ENCODE data around the gene NTRK1.

Gene NTRK1

GRCh38 chr1:156898971-156899664 is 38.5 kb downstream of the NTRK1 start:
- no peak for DNase-seq (ENCODE audit: low read depth)
- no peak overlapping the region for H3K4me3 ChIP-seq (ENCODE audit: low read depth, low read length)
- TF ChIP-seq MAX (IDR thresholded peaks at IDR 0.05; ENCODE audit: low read depth, low read length) (no peak), CTCF (IDR thresholded peaks at IDR 0.05; ENCODE audit: low read depth, low read length) (no peak), POLR2A (IDR thresholded peaks at IDR 0.05; ENCODE audit: extremely low read depth, insufficient read length) (no peak), MYC (IDR thresholded peaks at IDR 0.05; ENCODE audit: low read depth, low read length) (no peak)

- TF ChIP-seq CTCF (IDR thresholded peaks at IDR 0.05; ENCODE audit: low read depth, low read length) (no peak), POLR2A (IDR thresholded peaks at IDR 0.05; ENCODE audit: extremely low read depth, insufficient read length) (no peak), MAX (IDR thresholded peaks at IDR 0.05; ENCODE audit: low read depth, low read length) (no peak), MYC (IDR thresholded peaks at IDR 0.05; ENCODE audit: low read depth, low read length) (no peak)
- no peak overlapping the region for H3K4me3 ChIP-seq (ENCODE audit: low read depth, low read length)
- no peak for DNase-seq (ENCODE audit: low read depth)
Observed at GRCh38 chr1:156899956-156900718, 39.5 kb downstream of the NTRK1 start.

GRCh38 chr1:156900896-156901589 is 40.4 kb downstream of the NTRK1 start:
- no peak for DNase-seq (ENCODE audit: low read depth)
- no peak for TF ChIP-seq MAX (IDR thresholded peaks at IDR 0.05; ENCODE audit: low read depth, low read length)
- TF ChIP-seq POLR2A (IDR thresholded peaks at IDR 0.05; ENCODE audit: extremely low read depth, insufficient read length), result no peak
- no peak for TF ChIP-seq CTCF (IDR thresholded peaks at IDR 0.05; ENCODE audit: low read depth, low read length)
- TF ChIP-seq MYC (IDR thresholded peaks at IDR 0.05; ENCODE audit: low read depth, low read length), result no peak
- H3K4me3 ChIP-seq (ENCODE audit: low read depth, low read length), result no peak overlapping the region

- no peak for TF ChIP-seq MYC (IDR thresholded peaks at IDR 0.05; ENCODE audit: low read depth, low read length)
- no peak for TF ChIP-seq POLR2A (IDR thresholded peaks at IDR 0.05; ENCODE audit: extremely low read depth, insufficient read length)
- TF ChIP-seq CTCF (IDR thresholded peaks at IDR 0.05; ENCODE audit: low read depth, low read length), result no peak
- no peak for TF ChIP-seq MAX (IDR thresholded peaks at IDR 0.05; ENCODE audit: low read depth, low read length)
- no peak overlapping the region for H3K4me3 ChIP-seq (ENCODE audit: low read depth, low read length)
- no peak for DNase-seq (ENCODE audit: low read depth)
Observed at GRCh38 chr1:156901590-156901900, 40.9 kb downstream of the NTRK1 start.

- DNase-seq (ENCODE audit: low read depth), result no peak
- no peak overlapping the region for H3K4me3 ChIP-seq (ENCODE audit: low read depth, low read length)
- TF ChIP-seq MYC (IDR thresholded peaks at IDR 0.05; ENCODE audit: low read depth, low read length) (no peak), POLR2A (IDR thresholded peaks at IDR 0.05; ENCODE audit: extremely low read depth, insufficient read length) (no peak), CTCF (IDR thresholded peaks at IDR 0.05; ENCODE audit: low read depth, low read length) (no peak), MAX (IDR thresholded peaks at IDR 0.05; ENCODE audit: low read depth, low read length) (no peak)
Observed at GRCh38 chr1:156901966-156902915, 41.6 kb downstream of the NTRK1 start.
